Measurements from ENCODE around the gene PDE4D. TPM values are rescaled to one million over a fixed set of nuclear protein-coding genes. Genes with fewer than 3 reads are reported as not detected.
"Not testable (repeated sequence)": the region's sequence is repeated elsewhere in the genome, so short reads cannot be mapped to it uniquely, and the experiment has no call there.

PDE4D gene
- total RNA-seq, 4 donors from 2014 or later = 6.0 to 36.2 (median 10.0) TPM

DNA sequence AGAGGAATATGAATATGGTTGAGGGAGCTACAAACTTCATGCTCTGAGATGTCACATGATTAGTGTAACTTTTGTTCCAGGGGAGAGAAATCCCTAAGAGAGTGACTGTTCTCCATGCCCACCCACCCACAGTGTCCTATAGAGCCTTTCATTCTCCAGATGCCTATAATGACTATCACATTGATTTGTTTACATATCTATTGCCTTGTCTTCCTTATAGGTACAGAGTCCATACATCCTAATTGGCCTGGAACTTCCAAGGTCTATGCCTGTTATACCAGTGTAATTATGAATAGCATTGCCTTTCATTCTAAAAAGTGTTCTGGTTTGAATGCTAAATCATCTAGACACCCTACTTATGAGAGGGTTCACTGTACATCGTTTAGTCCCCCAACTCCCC lies 835.3 kb downstream of the PDE4D start:
- Histone ChIP-seq H3K27me3 (no peaks in the 10 kb centered on the region), H3K9me3 (no peaks in the 10 kb centered on the region), H3K4me3 (no peak overlapping the region), H3K36me3 (no peaks in the 10 kb centered on the region), H3K27ac (no peak overlapping the region), H3K4me1 (peaks cover 0 to 35% (median 0%) of the 10 kb centered on the region in 3 donors)
- intact Hi-C loops (cut with DNase I) = no loop called here
- no peak for TF ChIP-seq POLR2A (IDR thresholded peaks at IDR 0.05)
- TF ChIP-seq CTCF (IDR thresholded peaks at IDR 0.05) = no peak
- DNase-seq = no peak
- 43 to 67% methylated on average over 1 of the region's 1 CpG for WGBS, 2 donors

DNA sequence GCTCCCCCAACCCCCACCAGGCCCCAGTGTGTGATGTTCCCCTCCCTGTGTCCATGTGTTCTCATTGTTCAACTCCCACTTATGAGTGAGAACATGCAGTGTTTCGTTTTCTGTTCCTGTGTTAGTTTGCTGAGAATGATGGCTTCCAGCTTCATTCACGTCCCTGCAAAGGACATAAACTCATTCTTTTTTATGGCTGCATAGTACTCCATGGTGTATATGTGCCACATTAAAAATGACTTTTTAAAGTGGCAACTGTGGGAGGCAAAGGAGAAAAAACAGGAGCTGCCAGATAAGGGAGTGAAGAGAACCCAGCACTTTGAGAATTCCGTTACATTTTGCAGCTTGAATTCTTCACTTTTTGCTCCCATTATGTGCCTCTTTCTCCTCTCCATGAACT lies 836.9 kb downstream of the PDE4D start:
- intact Hi-C loops (cut with DNase I); H3K9me3 ChIP-seq; H3K27me3 ChIP-seq; H3K27ac ChIP-seq; DNase-seq; H3K36me3 ChIP-seq; H3K4me3 ChIP-seq: not testable (repeated sequence)
- WGBS, 2 donors = 94 to 98% methylated on average over 3 of the region's 3 CpGs
- H3K4me1 ChIP-seq = peaks cover 0 to 23% (median 0%) of the 10 kb centered on the region in 3 donors

DNA sequence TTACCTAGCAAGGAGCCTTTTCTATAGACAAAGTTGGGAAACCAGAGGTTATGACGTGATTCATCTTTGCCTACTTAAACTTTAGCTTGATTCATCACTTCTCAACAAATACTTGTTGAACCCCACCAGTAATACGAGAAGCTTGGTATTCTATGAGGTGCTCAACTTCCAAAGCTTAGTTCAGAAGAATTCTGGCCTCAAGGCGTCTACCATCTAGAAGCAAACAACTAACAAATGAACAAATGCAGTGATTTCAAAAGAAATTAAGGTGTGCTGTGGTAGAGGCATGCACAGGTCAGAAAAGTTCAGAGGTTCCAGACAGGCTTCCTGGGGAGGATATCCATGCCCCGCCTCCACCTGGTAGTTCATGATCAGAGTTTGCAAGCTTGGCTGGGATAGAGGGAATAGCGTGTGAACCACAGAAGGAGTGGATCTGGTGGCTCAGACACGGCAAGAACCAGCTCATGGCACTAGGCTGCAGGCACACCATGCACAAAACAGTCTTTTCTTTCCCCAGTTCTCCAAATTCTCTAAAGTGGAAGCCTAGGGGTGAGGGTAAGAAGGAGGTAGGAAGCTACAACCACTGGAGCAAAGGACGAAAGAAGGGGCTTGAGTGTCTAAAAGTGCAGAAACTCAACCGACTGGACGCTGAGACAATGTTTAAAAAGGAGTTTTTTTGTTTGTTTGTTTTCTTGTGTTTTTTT lies 837.6 kb downstream of the PDE4D start:
- no peak for DNase-seq
- Histone ChIP-seq H3K27me3 (no peaks in the 10 kb centered on the region), H3K4me1 (peaks cover 0 to 19% (median 0%) of the 10 kb centered on the region in 3 donors), H3K4me3 (no peak overlapping the region), H3K9me3 (no peaks in the 10 kb centered on the region), H3K36me3 (no peaks in the 10 kb centered on the region), H3K27ac (no peak overlapping the region)
- intact Hi-C loops (cut with DNase I) = no loop called here
- 75% methylated on average over 9 of the region's 9 CpGs for WGBS, 2 donors
- no peak for TF ChIP-seq CTCF (IDR thresholded peaks at IDR 0.05)
- TF ChIP-seq POLR2A (IDR thresholded peaks at IDR 0.05) = no peak

- TF ChIP-seq CTCF (IDR thresholded peaks at IDR 0.05) = no peak
- no peak for TF ChIP-seq POLR2A (IDR thresholded peaks at IDR 0.05)
- whole genome bisulfite sequencing, 2 donors = 87 to 93% methylated on average over 3 of the region's 3 CpGs
- Histone ChIP-seq H3K9me3 (no peaks in the 10 kb centered on the region), H3K36me3 (no peaks in the 10 kb centered on the region), H3K27ac (no peak overlapping the region), H3K4me3 (no peak overlapping the region), H3K27me3 (no peaks in the 10 kb centered on the region), H3K4me1 (peaks cover 0 to 17% (median 0%) of the 10 kb centered on the region in 3 donors)
- no peak for DNase-seq
- intact Hi-C loops (cut with DNase I) = no loop called here
Measured at GRCh38 chr5:59054963-59055528, 838.5 kb downstream of the PDE4D start.

DNA sequence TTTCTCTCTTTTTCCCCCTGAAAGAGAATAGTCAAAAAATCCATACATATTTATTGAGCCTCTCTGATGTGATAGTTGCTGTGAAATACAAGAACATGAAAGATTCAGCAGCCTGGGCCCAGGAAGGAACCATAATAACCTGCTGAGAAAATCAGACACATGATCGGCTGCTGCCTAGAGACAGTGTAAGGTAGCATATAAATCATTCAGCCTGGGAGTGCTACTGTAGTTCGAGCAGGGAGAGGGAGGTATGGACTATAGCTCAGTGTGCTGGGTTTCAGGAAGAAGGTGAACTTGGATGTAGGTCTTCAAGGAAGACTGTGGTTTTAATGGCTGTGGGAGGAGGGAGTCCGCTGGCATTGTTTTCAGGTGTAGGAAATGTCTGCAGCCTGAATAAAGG lies 841.6 kb downstream of the PDE4D start:
- intact Hi-C loops (cut with DNase I) = no loop called here
- Histone ChIP-seq H3K36me3 (no peaks in the 10 kb centered on the region), H3K4me1 (peaks cover 0 to 7% (median 0%) of the 10 kb centered on the region in 3 donors), H3K4me3 (no peak overlapping the region), H3K27ac (no peak overlapping the region), H3K27me3 (no peaks in the 10 kb centered on the region), H3K9me3 (no peaks in the 10 kb centered on the region)
- no peak for TF ChIP-seq POLR2A (IDR thresholded peaks at IDR 0.05)
- TF ChIP-seq CTCF (IDR thresholded peaks at IDR 0.05) = no peak
- WGBS, 2 donors = 82 to 89% methylated on average over 3 of the region's 3 CpGs
- no peak for DNase-seq

All from esophagus squamous epithelium (tissue), 5 donors.